HCT116 (cell line): Measurements from ENCODE around the gene TFCP2. TPM values are rescaled to one million over a fixed set of nuclear protein-coding genes. Genes with fewer than 3 reads are reported as not detected.

Source experiments
- ATAC-seq: fragments of 200-7000 bp; cut with Tn5 transposase; 2 replicates; pipeline ENCODE4 v1.9.1; 2020; ENCODE audit warnings: mild to moderate bottlenecking, moderate library complexity
- BruUV-seq: library from RNA; stranded (reverse); fragments of 400-500 nt; replicated peaks from 2 replicates; lab custom pipeline; 2021; lab: Mats Ljungman, UMichigan
- CTCF ChIA-PET: fragments of 300-600 bp; sonication (Branson Sonifier 250); formaldehyde crosslinking; loops from one replicate; lab custom pipeline; 2021; ENCODE audit warnings: antibody characterized with exemption; lab: Charles Lee
- POLR2A ChIA-PET: fragments of 300-600, 350-600 bp; sonication (Branson Sonifier 250); formaldehyde crosslinking; loops from one replicate; lab custom pipeline; 2021; ENCODE audit warnings: antibody characterized with exemption; lab: Charles Lee
- RAD21 ChIA-PET, 2 experiments: fragments of 300-600 bp; sonication (Branson Sonifier 250); formaldehyde crosslinking; loops; one replicate each; lab custom pipeline; 2023; ENCODE audit warnings: low total read pairs in 2 of 2; ENCODE audit not compliant: uncharacterized antibody in 2 of 2, unreplicated experiment in 2 of 2, low non-redundant PET in 1 of 2; lab: Charles Lee
- DNase-seq: peaks from one replicate; pipeline ENCODE4 v3.0.0-alpha.2; 2010; ENCODE audit warnings: low read depth, low spot score
- H2AFZ ChIP-seq: fragments of 200-600 bp; shearing (Covaris generic), sonication (generic); 2 replicates; pipeline ENCODE4 v1.6.1; 2017; ENCODE audit warnings: low read depth, mixed run types, mixed read lengths, antibody characterized with exemption, low read length; ENCODE audit not compliant: poor library complexity, severe bottlenecking
- H3K27ac ChIP-seq: 2 replicates; pipeline ENCODE4 v1.5.1; 2012; ENCODE audit warnings: low read depth, low read length
- H3K27me3 ChIP-seq: fragments of 200-600 bp; sonication (generic); 2 replicates; pipeline ENCODE4 v1.6.1; 2016; ENCODE audit warnings: mixed run types, low read length, mixed read lengths; ENCODE audit not compliant: insufficient read depth
- H3K36me3 ChIP-seq, 2 experiments: fragments of 200-500 bp in 1 of 2; fragments of 200-600 bp in 1 of 2; sonication (Bioruptor generic) in 1 of 2; sonication (generic) in 1 of 2; 2 replicates each; pipeline versions ENCODE4 v1.5.1 to v1.6.1; 2014 to 2016; ENCODE audit warnings: low read length in 2 of 2, inconsistent platforms in 1 of 2, mixed read lengths in 1 of 2, mixed run types in 1 of 2; ENCODE audit not compliant: insufficient read depth in 2 of 2, control insufficient read depth in 1 of 2
- H3K4me1 ChIP-seq, 2 experiments: fragments of 200-600 bp in 1 of 2; sonication (generic) in 1 of 2; 2 replicates each; pipeline versions ENCODE4 v1.5.1 to v1.6.1; 2012 to 2017; ENCODE audit warnings: low read length in 2 of 2, inconsistent platforms in 1 of 2, mild to moderate bottlenecking in 1 of 2, mixed read lengths in 1 of 2, mixed run types in 1 of 2, moderate library complexity in 1 of 2; ENCODE audit not compliant: insufficient read depth in 2 of 2, control insufficient read depth in 1 of 2
- H3K4me2 ChIP-seq: fragments of 200-600 bp; sonication (generic); 2 replicates; pipeline ENCODE4 v1.6.1; 2017; ENCODE audit warnings: mixed run types, low read length, mixed read lengths
- H3K4me3 ChIP-seq, 2 experiments: fragments of 200-600 bp in 1 of 2; sonication (generic) in 1 of 2; replicated peaks in 1 of 2; 2 replicates each; pipeline ENCODE4 v1.5.1; 2011 to 2016; ENCODE audit warnings: low read length in 2 of 2, control low read depth in 1 of 2, low read depth in 1 of 2, mild to moderate bottlenecking in 1 of 2, mixed read lengths in 1 of 2, mixed run types in 1 of 2
- H3K79me2 ChIP-seq: fragments of 200-600 bp; sonication (generic); 2 replicates; pipeline ENCODE4 v1.6.1; 2017; ENCODE audit warnings: mild to moderate bottlenecking, mixed run types, low read length, moderate library complexity, mixed read lengths; ENCODE audit not compliant: insufficient read depth
- H3K9ac ChIP-seq: fragments of 200-600 bp; sonication (generic); 2 replicates; pipeline ENCODE4 v1.6.1; 2016; ENCODE audit warnings: low read length, mixed read lengths
- H3K9me2 ChIP-seq: fragments of 200-600 bp; sonication (generic), shearing (Covaris generic); 2 replicates; pipeline ENCODE4 v1.6.1; 2017; ENCODE audit warnings: mixed run types, mild to moderate bottlenecking, moderate library complexity; ENCODE audit not compliant: insufficient read depth
- H3K9me3 ChIP-seq, 2 experiments: fragments of 200-500 bp in 1 of 2; fragments of 200-600 bp in 1 of 2; sonication (Bioruptor generic) in 1 of 2; sonication (generic) in 1 of 2; 2 replicates each; pipeline ENCODE4 v1.6.1; 2014 to 2017; ENCODE audit warnings: low read length in 2 of 2, mixed read lengths in 2 of 2, inconsistent platforms in 1 of 2, low read depth in 1 of 2, mild to moderate bottlenecking in 1 of 2, mixed run types in 1 of 2, moderate library complexity in 1 of 2; ENCODE audit not compliant: control insufficient read depth in 1 of 2, insufficient read depth in 1 of 2
- H4K20me1 ChIP-seq: fragments of 200-600 bp; sonication (generic), shearing (Covaris generic); 2 replicates; pipeline ENCODE4 v1.6.1; 2017; ENCODE audit warnings: mixed run types, mild to moderate bottlenecking, moderate library complexity; ENCODE audit not compliant: insufficient read depth
- CBX3 ChIP-seq: IDR thresholded peaks from 2 replicates; pipeline ENCODE4 v1.6.1; 2012; ENCODE audit warnings: low read depth
- CEBPB ChIP-seq: IDR thresholded peaks from 2 replicates; pipeline ENCODE4 v1.6.1; 2012; ENCODE audit warnings: low read depth
- CTCF ChIP-seq, 3 experiments: fragments of 200-600 bp in 1 of 3; sonication (generic) in 1 of 3; IDR thresholded peaks in 2 of 3; conservative IDR thresholded peaks in 1 of 3; 2 replicates each; pipeline ENCODE4 v1.5.1; 2012 to 2017; ENCODE audit warnings: low read depth in 2 of 3, low read length in 2 of 3, antibody characterized with exemption in 1 of 3, borderline replicate concordance in 1 of 3, control low read depth in 1 of 3, mild to moderate bottlenecking in 1 of 3, mixed read lengths in 1 of 3, mixed run types in 1 of 3, moderate library complexity in 1 of 3; ENCODE audit not compliant: insufficient read depth in 1 of 3
- EGR1 ChIP-seq: IDR thresholded peaks from 2 replicates; pipeline ENCODE4 v1.6.1; 2012; ENCODE audit warnings: low read depth
- ELF1 ChIP-seq: IDR thresholded peaks from 2 replicates; pipeline ENCODE4 v1.6.1; 2012; ENCODE audit warnings: low read depth, borderline replicate concordance
- EZH2 ChIP-seq: fragments of 200-600 bp; sonication (generic); IDR thresholded peaks from 2 replicates; pipeline ENCODE4 v1.6.1; 2017; ENCODE audit warnings: antibody characterized with exemption, mixed run types
- EZH2phosphoT487 ChIP-seq: fragments of 200-600 bp; IDR thresholded peaks from 2 replicates; pipeline ENCODE4 v1.6.1; 2018; ENCODE audit warnings: antibody characterized with exemption, borderline replicate concordance
- FOSL1 ChIP-seq: IDR thresholded peaks from 2 replicates; pipeline ENCODE4 v1.6.1; 2012; ENCODE audit warnings: low read depth
- JUND ChIP-seq: IDR thresholded peaks from 2 replicates; pipeline ENCODE4 v1.6.1; 2012
- RAD21 ChIP-seq: IDR thresholded peaks from 2 replicates; pipeline ENCODE4 v1.6.1; 2012; ENCODE audit warnings: low read depth, mild to moderate bottlenecking
- SP1 ChIP-seq: IDR thresholded peaks from 2 replicates; pipeline ENCODE4 v1.6.1; 2012; ENCODE audit warnings: low read depth
- SRF ChIP-seq: IDR thresholded peaks from 2 replicates; pipeline ENCODE4 v1.6.1; 2012; ENCODE audit warnings: low read depth
- TCF7L2 ChIP-seq: IDR thresholded peaks from 2 replicates; pipeline ENCODE4 v1.7.0; 2011; ENCODE audit warnings: borderline replicate concordance, inconsistent platforms; ENCODE audit not compliant: insufficient read depth, insufficient read length; ENCODE audit errors: extremely low read depth
- YY1 ChIP-seq: IDR thresholded peaks from 2 replicates; pipeline ENCODE4 v1.6.1; 2011; ENCODE audit warnings: low read length, low read depth, moderate library complexity, mild to moderate bottlenecking; ENCODE audit not compliant: insufficient replicate concordance; ENCODE audit errors: extremely low read depth
- ZFX ChIP-seq: fragments of 450-650 bp; IDR thresholded peaks from 2 replicates; pipeline ENCODE4 v1.6.1; 2017
- ZNF274 ChIP-seq: fragments of 200-500 bp; sonication (Bioruptor generic); IDR thresholded peaks from 2 replicates; pipeline ENCODE4 v1.6.1; 2014; ENCODE audit warnings: mild to moderate bottlenecking, low read depth, low read length, inconsistent platforms
- intact Hi-C: fragments of 100-400 bp; cut with micrococcal nuclease; formaldehyde crosslinking; loops from 2 replicates; pipeline ENCODE4 v1.10.0; 2022
- total RNA-seq: library from RNA; stranded (reverse); gene quantifications from one replicate; pipeline ENCODE4 v1.2.1, GENCODE V29; 2021; ENCODE audit not compliant: unreplicated experiment
- TF ChIP-seq, protein P1 (sequence below): IDR thresholded peaks from 2 replicates; pipeline ENCODE4 v1.6.1; 2012; ENCODE audit warnings: low read depth
- TF ChIP-seq, protein P2 (sequence below): IDR thresholded peaks from 2 replicates; pipeline ENCODE4 v1.6.1; 2012

Gene TFCP2
- total RNA-seq, 1 experiment from 2014 or later = 31.6 TPM

GRCh38 chr12:51191516-51192283 is 18.8 kb upstream of the TFCP2 start:
- CTCF ChIA-PET = no interaction called here
- Histone ChIP-seq H3K79me2 (no peaks in the 10 kb centered on the region), H3K4me3 (no peak overlapping the region), H3K36me3 (no peaks in the 10 kb centered on the region), H2AFZ (no peak overlapping the region), H4K20me1 (no peaks in the 10 kb centered on the region), H3K9me3 (no peaks in the 10 kb centered on the region), H3K9me2 (no peaks in the 10 kb centered on the region), H3K9ac (no peak overlapping the region), H3K4me2 (no peak overlapping the region), H3K27ac (no peak overlapping the region), H3K4me1 (peaks cover 0 to 5% of the 10 kb centered on the region in 2 experiments; a peak in 3 of 4 replicates), H3K27me3 (no peaks in the 10 kb centered on the region)
- ATAC-seq (no peak), DNase-seq (no peak)
- TF ChIP-seq ZNF274 = no peak
- no peak for TF ChIP-seq SRF
- TF ChIP-seq FOSL1 = no peak
- TF ChIP-seq CBX3 = no peak
- no peak for TF ChIP-seq JUND
- TF ChIP-seq EZH2phosphoT487 = no peak
- TF ChIP-seq SP1 = no peak
- no peak for TF ChIP-seq CEBPB
- TF ChIP-seq, protein P1, sequence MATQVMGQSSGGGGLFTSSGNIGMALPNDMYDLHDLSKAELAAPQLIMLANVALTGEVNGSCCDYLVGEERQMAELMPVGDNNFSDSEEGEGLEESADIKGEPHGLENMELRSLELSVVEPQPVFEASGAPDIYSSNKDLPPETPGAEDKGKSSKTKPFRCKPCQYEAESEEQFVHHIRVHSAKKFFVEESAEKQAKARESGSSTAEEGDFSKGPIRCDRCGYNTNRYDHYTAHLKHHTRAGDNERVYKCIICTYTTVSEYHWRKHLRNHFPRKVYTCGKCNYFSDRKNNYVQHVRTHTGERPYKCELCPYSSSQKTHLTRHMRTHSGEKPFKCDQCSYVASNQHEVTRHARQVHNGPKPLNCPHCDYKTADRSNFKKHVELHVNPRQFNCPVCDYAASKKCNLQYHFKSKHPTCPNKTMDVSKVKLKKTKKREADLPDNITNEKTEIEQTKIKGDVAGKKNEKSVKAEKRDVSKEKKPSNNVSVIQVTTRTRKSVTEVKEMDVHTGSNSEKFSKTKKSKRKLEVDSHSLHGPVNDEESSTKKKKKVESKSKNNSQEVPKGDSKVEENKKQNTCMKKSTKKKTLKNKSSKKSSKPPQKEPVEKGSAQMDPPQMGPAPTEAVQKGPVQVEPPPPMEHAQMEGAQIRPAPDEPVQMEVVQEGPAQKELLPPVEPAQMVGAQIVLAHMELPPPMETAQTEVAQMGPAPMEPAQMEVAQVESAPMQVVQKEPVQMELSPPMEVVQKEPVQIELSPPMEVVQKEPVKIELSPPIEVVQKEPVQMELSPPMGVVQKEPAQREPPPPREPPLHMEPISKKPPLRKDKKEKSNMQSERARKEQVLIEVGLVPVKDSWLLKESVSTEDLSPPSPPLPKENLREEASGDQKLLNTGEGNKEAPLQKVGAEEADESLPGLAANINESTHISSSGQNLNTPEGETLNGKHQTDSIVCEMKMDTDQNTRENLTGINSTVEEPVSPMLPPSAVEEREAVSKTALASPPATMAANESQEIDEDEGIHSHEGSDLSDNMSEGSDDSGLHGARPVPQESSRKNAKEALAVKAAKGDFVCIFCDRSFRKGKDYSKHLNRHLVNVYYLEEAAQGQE = no peak
- no peak for TF ChIP-seq EGR1
- TF ChIP-seq, protein P2, sequence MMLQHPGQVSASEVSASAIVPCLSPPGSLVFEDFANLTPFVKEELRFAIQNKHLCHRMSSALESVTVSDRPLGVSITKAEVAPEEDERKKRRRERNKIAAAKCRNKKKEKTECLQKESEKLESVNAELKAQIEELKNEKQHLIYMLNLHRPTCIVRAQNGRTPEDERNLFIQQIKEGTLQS = no peak
- TF ChIP-seq EZH2 = no peak
- TF ChIP-seq YY1 = no peak
- no peak for TF ChIP-seq CTCF (IDR thresholded peaks at IDR 0.05 in 2 of 3, conservative IDR thresholded peaks at IDR 0.05 in 1 of 3; ENCODE audit: borderline replicate concordance in 1 of 3, insufficient read depth in 1 of 3, low read depth in 2 of 3, low read length in 2 of 3)
- TF ChIP-seq ZFX = no peak
- TF ChIP-seq ELF1 = no peak
- no peak for TF ChIP-seq TCF7L2
- TF ChIP-seq RAD21 = no peak
- POLR2A ChIA-PET = no interaction called here
- intact Hi-C loops = no loop called here
- RAD21 ChIA-PET = no interaction called here
- no TSS peak for BruUV-seq
